ENCODE measurements around the gene HOXC6.
A peak's percentile ranks its signal among the peaks of the same experiment; 100 is the strongest.

HOXC6 gene

GRCh38 chr12:53990311-53991076 lies 37.7 kb upstream of the HOXC6 start:
- no peak for DNase-seq

DNA sequence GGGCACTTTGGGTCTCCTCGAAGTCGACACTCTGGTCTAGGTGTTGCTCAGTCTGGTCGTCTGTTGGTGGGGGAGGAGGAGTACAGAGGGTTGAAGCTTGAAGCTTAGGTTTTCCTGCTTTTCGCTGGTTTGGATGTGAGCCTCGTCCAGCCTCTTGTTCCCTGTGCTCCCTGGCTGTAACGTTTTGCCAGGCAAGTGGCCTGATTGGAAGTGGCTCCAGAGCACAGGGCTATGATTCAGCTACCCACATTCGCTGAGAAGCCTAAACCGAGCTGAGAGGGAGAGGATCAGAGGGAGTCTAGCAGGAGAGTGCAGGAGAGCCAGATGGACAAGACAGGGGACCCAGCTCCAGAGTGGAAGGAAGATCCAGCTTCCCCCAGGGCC lies 37.2 kb upstream of the HOXC6 start:
- no peak for DNase-seq

GRCh38 chr12:53992377-53992889 lies 35.8 kb upstream of the HOXC6 start:
- no peak for DNase-seq

- peak in 2 of 4 experiments; percentile 19 to 30 for DNase-seq
Observed at GRCh38 chr12:53993162-53994008, 34.9 kb upstream of the HOXC6 start.

DNA sequence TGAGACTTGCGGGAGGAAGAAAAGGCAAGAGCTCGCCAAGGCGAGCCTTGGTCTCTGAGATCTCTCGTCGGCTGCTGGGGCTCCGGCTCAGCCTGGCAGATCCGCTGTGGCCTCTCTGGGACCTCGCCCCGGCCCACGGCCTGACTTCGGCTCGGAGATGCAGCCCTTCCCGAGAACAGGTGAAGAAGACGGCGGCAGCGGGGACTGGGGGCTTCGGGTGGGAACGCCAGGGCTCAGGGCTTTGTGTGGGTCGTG lies 34.3 kb upstream of the HOXC6 start:
- DNase-seq = no peak

- no peak for DNase-seq
Observed at GRCh38 chr12:53994264-53995001, 33.8 kb upstream of the HOXC6 start.

DNA sequence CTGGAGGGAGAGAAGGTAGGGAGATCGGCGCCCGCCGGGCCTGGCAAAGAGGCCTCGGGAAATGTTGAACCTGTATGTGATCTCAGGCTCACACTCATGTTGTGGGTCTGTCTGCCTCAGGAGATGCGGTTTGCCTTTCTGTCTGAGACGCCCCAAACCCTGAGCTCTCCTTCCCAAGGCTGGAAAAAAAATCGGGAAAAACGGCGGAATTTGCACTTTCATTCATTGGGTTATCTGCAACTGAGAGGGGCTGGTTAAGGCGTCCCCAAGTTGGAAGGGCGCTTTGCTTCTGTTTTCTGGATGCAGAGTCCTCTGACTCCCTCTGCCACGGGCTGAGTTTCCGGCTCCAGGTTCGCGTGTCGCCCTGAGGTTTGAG lies 33.2 kb upstream of the HOXC6 start:
- peak in 2 of 4 experiments; percentile 17 to 23 for DNase-seq

DNA sequence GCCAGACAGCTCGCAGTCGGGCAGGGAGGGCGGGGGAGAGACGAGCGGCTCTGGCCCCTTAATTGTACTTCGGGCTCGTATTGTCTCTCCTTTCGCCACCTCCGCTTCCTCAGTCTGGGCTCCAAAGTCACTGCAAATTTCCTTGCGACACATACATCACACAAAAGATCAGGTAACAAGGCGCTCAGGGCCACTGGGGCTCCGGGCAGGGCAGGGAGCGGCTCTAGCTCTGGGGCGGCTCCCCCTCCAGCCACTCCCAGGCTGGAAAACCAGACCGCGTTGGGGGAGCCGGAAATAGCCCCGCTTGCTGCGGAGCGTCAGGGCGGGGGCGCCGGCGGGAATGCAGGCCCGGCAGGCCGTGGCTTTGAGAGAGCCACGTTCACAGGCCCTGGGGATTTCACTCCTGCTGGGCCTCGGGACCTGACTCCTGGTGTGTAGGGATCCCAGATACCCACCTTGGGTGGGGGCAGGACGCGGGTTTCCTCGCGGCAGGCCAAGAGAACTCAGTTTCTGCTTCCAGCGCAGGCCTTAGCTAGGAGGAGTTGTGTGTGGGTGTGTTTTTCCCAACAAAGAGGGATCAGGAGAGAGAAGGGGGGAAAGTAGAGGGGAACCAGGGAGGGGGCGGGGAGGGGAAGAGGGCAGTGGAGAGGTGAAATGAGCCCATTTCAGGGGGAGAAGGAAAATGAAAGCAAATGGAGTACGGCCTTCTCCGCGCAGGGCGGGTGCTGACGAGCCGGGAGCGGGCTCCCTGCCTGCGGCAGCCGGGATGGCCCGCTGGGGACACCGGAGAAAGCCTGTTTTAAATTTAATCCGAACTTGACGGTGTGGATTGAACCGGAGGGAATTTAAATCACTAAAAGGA lies 32.6 kb upstream of the HOXC6 start:
- DNase-seq = peak in 2 of 4 experiments; percentile 35 to 45

DNA sequence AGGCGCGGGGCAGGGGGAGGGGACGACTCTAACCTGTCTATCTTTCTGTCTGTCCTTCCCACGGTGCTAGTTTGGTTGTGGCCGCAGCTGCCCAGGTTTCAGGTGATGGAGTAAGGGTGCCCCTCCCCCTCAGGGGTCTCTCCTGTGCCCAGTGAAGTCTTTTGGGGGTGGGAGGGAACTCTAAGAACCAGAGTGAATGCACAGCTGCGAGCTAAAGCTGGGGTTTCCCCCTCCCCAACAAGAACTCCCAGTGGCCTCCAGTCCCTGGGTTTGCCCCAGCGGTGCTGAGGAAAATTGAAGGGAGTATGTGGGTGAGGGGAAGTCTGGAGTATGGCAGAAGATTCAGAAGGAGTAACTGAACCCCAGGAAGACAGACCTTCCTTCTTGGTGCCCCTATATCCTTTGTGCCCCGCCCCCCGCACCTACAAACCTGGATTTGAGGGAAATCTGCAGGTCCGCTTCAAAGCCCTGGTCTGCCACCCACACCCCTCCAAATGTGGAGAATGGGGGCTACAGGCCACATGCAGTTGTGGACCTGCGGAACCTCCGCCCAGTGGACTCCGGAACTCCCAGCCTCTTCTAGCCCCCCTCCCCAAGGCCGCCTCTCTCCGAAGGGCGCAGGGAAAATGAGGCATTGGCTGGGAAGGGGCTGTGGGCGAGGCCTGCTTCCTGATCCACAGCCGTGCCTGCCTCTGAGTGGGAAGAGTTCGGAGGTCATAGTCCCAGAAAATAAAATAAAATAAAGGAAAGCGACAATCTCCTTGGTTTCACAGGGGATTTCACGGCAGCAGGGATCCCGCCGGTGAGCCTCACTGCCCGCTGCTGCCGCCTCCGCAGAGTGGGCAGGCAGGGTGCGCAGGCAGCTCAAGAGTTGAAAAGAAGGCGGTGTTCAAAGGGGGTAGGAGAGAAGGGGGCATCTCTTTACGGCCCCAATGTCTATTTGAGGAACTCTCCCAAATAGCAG lies 31.7 kb upstream of the HOXC6 start:
- no peak for DNase-seq

GRCh38 chr12:53997204-53998109 lies 30.8 kb upstream of the HOXC6 start:
- DNase-seq = no peak

- DNase-seq = no peak
Observed at GRCh38 chr12:53998110-53998899, 29.9 kb upstream of the HOXC6 start.

DNA sequence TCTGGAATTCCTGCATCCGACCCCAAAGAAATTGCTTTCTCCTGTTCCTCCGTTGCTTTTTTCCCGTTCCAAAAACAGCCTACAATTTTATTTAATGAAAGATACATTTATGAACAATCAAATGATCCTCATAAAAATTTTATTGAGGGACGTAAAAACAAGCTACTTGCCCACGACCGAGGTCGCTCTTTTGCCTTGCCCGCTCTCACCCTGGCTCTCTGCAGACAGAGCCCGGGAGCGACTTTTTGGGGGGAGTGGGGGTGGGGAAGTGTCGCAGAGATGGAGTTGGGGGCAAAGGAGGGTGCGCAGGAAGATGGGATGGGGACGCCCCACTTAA lies 29.4 kb upstream of the HOXC6 start:
- DNase-seq = no peak

GRCh38 chr12:53999559-54000115 lies 28.6 kb upstream of the HOXC6 start:
- DNase-seq = no peak

DNA sequence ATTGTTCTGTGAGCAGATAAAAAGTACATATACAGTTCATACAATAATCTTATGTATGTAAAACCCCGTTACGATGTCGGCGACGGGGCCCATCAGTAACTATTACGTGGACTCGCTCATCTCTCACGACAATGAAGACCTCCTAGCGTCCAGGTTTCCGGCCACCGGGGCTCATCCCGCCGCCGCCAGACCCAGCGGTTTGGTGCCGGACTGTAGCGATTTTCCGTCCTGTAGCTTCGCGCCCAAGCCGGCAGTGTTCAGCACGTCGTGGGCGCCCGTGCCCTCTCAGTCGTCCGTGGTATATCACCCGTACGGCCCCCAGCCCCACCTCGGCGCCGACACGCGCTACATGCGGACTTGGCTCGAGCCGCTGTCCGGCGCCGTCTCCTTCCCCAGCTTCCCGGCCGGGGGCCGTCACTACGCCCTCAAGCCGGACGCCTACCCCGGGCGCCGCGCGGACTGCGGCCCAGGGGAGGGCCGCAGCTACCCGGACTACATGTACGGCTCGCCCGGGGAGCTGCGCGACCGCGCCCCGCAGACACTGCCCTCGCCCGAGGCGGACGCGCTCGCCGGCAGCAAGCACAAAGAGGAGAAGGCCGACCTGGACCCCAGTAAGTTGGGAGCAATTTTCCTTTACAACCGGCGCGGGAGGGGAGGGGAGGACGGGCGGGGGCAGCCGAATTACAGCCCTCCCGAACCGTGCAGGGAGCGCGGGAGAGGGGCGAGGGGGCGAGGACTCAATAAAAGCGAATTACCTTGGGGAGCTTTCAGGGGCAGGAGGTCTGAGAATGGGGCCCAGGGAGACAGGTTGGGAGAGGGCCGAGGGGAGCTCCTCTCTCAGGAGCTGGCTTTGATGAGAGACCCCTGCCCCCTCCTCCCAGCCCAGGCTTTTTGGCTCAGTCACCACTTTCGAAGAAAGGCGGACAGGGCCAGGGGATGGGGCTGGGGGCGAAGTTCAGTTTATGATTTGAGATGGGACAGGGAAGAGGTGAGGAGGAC lies 27.8 kb upstream of the HOXC6 start, which contains the start of gene HOXC9:
TSS of gene HOXC9 (plus strand) at position 46 of the 999 bp plus-strand sequence. CDS start at position 74, 28 bp downstream.
- DNase-seq = peak in 1 of 4 experiments; percentile 25

DNA sequence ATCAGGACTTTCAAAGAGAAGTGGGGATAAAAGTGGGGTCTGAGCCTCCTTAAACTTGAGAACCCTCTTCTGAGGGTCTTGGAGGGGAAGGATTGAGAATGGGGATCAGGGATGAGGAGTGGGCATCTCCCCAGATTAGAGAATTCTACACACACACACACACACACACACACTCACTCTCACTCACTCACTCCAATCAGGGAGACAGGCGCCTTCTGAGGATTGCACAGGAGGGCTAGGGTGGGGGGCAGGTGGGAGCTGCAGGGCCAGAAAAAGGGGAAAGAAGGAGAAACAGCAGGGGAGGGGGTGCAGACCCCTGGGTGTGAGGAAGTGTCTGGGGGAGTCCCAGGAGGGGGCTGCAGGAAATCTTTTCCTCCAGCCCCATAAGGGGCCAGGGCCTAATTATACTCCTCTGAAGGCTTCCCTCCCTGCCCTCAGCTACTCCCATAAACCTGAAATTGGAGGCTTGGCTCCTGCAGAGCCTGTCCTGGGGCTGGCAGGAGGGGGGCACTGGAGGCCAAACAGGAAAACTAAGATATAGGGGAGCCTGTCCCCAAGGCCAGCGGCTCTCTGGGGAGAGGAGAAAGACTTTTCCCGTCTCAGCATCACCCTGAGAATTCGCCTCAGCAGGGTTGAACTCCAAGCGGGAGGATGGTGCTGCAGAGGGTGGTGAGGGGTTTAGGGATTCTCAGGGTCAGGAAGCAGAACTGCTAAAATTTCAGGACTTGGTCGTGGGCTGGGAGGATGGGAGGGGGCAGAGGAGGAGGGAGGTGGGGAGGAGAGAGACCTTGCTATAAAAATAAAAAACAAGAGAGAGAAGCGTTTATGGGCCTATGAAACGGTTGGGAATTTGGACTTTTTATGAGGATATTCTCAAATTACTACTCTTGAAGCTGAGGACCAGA lies 26.7 kb upstream of the HOXC6 start:
- DNase-seq = no peak

- DNase-seq = no peak
Observed at GRCh38 chr12:54002278-54002914, 25.8 kb upstream of the HOXC6 start.

Measured in suppressor macrophage (primary cell).